GM21423 (cell line): ENCODE data around the gene PXK.

Source experiments
- ATAC-seq: cut with Tn5 transposase; IDR thresholded peaks from one replicate; pipeline ENCODE4 v1.9.1; 2021; ENCODE audit warnings: mild to moderate bottlenecking, moderate library complexity; ENCODE audit not compliant: unreplicated experiment

PXK gene

DNA sequence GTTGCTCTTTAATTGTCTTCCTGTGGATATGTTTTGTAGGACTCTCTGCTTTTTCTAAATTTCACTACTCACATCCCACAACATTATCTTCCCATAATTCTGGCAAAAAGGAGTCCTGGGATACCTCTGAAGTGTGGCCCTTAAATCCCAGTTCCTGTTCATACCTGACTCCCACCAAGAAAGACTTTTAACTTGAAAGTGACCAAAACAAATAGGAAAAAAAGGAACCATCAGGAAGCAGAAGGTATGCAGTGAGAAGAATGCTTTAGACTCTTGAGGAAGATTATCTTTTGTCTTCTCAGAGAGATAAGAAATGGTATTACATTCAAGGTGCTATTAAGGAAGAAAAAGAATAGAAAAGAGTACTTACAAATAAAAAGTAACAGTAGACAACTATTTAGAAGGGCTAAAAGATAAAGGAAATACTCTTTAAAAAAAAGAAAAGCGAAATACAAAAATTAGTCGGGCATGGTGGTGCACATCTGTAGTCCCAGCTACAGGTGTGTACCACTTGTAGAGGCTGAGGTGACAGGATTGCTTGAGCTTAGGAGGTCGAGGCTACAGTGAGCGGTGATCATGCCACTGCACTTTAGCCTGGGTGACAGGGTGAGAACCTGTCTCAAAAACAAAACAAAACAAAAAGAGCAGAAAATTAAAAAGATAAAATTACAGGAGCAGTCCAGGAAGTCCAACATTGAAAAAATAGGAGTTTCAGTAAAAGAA lies 46.8 kb downstream of the PXK start:
- no peak for ATAC-seq

DNA sequence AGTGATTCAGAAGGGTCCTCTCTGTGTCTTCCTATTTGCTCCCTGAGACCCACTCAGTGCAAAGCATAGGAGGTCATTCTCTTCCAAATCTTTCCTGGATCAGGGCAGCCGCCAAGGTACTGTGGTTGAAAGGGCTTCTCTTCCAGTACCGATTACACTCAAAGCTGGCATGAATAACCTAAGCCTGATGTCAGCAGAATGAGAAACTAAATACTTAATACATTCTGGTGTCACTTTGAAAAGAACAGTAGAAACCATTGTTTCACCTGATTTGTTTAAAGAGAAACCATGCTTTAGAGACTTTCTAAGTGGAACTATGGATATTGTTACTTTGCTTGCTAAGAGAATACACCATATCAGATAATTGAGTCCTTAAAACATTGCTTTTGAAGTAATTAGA lies 50.8 kb downstream of the PXK start:
- no peak for ATAC-seq

DNA sequence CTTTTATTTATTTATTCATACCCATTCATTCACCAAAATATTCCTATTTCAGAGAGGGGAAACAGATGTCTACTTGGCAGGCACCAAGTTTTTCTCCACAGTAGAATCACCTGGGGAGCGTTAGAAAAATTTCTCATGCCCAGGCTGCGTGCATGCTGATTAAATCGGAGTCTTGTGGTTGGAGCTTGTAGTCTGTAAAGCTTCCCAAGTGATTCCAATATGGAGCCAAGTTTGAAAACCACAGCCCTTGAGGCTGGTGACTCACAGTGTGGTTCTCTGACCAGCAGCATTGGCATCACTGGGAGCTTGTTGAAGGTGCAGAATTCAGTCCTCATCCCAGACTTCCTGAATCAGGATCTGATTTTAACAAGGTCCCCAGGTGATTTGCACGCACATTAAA lies 51.2 kb downstream of the PXK start:
- ATAC-seq = no peak

DNA sequence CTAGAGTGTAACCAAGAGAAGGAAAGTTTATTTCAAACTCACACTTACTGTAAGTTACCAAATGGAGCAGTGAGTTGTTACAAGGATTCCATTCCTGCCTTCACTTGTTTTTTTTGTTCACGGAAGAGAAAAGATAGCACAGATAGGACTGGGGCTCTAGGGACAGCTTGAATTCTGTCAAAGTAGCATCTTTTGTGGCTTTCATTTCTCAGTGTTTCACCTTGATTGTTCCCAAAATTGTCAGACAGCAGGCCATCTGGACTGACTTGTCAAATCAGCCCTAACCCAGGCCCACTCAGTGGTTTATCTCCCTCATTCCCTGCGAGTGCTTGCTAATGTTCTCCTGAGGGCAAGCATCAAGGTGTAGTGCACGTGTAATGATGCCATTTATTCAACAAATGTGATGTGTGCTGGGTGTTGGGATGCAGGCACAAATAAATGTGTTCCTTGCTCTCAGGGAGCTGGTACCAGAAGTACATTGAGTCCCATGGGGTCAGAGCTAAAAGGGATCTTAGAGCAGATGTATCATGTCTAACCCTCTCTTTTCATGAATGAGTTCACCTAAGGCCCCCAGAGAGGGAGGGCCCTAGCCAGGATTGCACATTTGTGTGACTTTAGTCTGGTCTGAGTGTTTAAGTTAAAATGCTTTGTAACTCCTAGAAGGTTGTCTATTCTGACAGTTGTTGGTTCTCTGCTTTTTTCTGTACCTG lies 51.8 kb downstream of the PXK start:
- no peak for ATAC-seq

DNA sequence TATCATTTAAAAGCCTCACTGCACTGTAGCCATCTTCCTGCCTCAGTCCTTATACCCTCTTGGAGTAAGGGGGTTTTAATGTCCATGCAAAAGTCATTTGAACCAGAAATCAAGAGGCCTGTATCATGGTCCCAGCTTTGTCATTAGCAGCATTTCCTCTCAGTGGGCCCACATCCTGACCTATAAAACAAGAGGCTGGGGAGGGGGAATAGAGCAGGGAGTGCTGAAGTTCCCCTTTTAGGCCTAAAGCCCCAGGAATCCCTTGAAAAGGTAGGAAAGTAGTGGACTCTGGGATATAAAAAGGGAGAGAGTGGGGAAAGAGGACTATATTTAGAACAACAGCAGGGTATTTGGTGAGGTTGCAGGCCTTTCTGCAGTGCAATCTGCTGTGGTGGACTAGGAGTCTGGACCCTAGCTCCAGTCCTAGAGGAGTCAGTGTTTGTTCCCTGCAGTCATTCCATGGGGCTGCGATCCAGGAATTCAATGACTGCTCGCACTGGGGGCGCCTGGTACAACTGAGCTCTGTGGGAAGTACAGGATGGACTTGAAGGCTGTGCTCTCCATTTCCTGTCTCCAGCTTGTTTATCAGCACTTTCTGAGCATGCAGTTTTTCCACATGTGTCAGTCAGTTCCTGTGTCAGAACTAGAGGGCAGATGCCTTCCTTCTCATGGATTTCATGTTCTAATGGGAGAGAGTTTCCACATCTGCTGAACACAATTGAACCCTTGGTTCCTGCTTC lies 54.1 kb downstream of the PXK start:
- ATAC-seq = no peak

DNA sequence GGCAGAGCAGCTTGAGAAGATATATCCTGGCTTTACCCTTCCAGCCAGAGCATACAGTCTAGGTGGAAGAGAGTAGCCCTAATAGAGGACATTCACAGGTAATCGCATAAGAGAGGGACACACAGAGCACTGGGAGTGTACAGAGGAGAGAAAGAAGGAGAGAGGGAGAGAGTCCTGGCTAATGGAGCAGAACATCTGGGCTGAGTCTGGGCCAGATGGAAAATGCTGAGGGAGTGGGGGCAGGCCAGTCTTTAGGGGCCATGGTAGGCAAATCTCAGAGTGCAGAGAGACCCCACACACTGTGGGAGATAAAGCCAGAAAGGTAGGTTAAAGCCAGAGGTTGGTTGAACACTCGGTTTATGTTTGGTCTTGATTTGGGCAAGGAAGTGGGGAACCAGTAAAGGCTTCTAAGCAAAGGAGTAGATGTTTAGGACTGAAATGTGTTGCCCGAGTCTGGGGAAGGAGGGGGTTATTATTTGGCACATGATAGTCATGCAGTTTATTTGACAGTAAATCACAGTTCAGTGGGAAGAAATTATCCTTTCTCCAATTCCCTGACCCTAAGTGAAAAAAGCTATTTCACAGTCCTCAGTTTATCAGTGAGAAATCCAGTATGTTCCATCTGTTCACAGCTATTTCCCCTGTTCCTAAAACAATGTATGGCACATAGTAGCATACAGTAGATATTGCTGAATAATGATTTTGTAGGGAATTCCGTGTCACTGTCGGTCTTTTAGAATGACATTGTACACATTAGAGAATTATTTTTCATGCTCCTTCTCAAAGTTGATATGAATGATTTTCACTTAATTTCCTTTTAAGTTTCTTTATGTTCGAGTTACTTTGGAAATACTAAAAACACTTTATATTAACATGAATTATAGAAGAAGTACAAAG lies 55.2 kb downstream of the PXK start:
- no peak for ATAC-seq

DNA sequence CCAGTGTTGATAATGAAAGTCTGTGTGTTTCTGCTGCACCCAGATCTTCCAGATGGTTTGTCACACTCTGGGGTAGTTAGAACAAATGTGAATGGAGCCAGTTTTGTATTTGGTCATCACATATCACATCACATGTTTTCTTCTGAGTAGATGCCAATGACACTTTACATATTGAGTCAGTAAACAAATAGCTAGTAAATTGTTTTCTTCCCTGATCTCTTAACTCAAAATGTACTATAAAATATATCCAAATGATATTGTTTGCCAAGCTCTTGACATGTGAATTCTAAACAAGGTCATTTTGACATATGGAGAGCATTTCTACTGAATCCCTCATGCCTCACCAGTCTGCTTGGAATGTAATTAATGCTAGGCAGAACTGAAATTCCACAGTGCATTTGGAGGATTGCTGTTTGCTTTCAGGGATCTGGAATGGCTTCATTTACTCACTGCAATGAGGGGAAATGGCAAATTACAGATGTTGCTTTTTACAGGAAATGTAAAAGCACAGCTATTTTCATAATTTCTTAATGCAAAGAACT lies 55.9 kb downstream of the PXK start:
- no peak for ATAC-seq

DNA sequence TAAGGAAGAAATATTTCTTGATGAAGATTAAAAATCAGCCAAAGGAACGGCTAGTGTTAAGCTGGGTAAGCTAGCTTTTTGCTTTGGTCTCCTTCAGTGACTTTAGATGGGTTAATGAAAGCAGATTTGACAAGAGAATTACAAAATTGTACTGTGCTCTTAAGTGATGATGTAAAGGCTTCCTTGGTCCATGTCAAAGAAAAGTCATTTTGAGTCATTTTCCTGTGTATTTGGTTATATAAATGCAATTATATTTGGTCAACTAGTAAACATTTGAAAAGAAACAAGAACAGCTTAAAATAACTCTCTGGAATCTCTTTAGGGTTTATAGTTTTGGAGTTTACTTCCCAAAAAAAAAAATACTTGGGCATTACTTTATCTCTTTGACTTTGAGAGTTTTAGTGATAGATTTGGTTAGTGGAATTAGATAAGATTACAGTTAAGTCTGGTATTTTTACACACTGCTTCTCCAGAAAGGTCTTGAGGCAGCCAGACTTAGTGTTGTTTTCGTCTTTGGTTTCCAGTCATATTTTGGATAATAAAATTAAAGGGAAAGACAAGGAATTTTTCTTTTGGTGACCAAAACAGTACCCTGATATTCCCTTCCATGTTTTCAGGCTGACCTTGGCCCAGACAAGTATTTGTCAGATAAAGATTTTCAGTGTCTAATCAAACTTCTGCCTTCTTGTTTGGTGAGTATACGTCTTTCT lies 58.6 kb downstream of the PXK start:
- no peak for ATAC-seq

DNA sequence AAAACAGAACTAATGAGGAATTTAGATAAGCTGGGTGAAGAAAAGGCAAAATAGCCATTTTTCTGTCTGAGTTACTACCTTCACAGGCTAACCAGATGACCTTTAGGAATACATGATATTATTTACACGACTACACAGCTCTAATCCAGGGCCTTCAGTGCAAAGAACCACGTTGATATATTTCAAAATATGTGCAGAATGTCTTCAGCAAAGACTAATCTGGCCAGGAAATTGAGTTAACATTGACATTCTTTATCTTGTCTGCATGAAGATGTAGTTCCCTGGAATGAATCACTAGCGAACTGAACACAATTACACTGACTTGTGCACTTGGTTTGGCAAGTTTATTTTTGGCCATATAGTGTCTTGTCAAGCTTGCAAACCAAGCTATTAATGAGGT lies 59.5 kb downstream of the PXK start:
- ATAC-seq = no peak

DNA sequence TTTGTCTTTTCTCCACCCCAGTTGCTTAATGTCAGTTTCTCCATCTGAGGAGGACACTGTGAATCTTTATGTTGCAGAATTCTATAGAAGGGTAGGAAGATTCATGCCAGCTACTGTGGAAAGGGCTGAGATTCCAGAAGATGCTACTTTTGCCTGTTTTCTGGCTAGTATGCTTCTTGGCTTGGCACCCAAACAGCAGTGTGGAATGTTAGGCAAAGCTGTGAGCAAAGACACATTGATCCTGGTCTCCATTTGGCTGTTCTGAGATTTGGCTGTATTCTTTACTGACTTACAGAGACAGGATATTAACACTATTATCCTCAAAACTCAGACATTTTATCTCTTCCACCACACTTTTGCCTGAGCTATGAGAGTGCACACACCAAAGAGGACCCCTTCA lies 61.6 kb downstream of the PXK start:
- no peak for ATAC-seq

DNA sequence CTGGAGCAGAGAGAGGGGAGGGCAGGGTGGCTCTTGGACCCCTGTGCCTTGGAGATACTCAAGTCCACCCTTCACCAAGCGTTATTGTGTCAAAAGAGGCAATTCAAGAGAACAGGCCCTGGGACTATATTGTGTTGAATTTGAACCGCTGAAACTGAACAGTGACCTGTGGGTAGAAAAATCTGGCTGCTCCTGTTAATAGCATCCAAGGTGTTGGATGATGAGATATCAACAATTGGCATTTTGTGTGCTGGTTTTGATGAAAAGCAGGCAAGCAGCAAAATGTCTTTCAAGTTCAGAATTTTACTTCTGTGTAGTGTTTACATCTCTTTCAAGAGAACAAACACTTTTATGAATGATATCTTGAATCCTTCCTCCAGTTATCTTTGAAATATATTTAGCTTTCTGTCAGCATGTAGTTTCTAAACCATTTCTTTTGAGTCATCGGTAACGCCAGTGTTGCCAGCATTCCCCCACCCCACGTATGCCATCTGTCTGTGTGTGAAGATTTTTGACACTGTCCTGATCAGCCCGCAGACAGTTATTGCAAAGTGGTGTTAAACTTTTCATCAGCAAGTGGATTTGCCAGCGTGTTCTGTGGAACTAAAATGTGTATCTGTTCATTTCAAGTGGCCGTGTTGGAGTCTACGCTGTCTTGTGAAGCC lies 66.1 kb downstream of the PXK start:
- ATAC-seq = no peak

DNA sequence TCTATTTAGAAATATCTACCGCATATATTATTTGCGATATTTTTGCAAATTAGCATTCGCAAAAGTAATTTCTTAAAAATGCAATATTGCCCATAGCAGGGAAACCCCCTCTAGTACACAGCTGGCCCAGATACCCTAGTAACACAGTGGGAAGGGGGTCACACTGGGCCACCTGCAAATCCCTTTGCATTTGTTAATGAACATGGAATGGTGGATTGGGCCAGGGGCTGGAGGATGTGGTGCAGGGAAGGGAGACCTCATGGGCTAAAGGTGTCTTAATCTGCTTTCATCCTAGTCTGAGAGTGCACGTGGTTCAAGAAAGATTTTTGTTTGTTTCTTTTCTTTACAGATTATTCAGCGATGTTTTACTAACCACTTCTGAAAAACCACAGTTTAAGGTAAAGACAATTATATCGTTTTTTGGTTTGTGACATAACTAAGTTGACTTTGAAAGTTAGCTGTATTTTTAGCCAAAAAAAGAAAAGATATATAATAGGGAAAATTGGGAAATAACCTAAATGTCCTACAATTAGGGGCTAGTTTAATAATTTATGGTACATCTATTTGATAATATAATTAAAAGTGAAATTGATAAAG lies 70.9 kb downstream of the PXK start:
- ATAC-seq = no peak

DNA sequence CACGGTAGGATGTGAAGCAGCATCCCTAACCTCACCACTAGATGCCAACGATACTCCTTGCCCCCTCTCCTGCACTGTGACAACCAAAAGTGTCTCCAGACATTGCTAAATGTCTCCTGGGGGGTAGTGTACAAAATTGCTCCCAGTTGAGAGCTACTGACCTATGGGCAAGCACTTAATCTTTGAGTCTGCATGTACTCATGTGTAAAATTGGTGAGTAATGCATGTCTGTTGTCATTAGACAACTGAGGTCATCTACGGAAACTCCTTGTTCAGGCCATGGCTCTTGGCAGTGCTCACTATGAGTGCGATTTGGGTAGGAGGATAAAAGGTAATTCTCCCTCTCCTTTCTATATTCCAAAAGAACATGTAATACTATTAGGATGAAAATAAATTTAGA lies 71.7 kb downstream of the PXK start:
- no peak for ATAC-seq

DNA sequence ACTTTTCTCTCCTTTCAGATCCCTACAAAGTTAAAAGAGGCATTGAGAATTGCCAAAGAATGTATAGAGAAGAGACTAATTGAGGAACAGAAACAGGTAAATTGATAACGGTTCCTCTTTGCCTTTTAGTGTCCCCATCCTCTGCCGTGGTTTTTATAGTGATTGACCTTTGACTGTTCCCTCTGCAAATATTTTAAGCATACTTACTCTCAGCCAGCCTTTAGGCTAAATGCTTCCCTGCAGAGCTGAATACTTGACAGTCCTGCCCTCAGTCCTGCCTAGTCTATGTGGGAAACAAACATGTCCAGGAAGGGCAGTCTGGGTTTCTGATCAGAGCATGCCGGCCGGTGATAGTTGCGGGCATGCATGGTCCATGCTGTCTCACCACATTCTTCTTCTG lies 76.2 kb downstream of the PXK start:
- ATAC-seq = no peak

DNA sequence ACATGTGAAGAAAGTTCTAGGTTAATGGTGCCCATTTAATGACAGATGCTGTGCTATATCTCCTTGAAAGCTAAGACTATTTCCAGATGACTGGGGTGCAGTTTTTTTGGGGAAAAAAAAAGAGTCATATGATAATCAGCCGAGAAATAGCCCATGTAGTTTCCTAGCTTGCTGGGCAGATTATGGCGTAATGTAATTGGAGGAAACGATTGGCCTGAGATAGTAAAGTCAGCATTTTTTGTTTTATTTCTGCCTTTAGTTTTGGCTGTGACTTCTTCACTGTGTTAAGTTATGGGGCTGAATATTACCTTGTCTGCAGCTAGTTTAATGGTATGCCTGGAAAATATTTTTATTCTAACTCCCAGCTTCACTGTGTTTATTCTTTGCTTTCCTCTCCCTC lies 77.0 kb downstream of the PXK start:
- no peak for ATAC-seq

DNA sequence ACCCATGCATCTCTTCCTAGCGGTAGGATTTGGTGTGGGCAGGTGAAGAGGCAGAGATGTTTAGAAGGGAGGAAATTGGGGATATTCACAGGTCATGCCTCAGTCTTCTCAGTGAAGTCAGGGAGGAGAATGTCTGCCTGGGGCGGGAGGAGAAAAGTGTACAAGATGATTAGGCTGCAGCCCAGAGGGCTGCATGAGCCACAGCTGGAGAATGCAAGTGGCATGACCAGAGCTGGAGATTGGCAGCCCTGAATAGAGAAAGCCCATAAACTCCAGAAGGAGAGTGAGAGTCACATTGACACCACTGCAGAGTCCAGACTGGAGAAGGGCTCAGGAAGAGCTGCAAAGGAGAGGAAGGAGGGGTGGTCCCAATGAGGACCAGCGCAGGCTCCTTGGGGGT lies 78.3 kb downstream of the PXK start:
- ATAC-seq = no peak

DNA sequence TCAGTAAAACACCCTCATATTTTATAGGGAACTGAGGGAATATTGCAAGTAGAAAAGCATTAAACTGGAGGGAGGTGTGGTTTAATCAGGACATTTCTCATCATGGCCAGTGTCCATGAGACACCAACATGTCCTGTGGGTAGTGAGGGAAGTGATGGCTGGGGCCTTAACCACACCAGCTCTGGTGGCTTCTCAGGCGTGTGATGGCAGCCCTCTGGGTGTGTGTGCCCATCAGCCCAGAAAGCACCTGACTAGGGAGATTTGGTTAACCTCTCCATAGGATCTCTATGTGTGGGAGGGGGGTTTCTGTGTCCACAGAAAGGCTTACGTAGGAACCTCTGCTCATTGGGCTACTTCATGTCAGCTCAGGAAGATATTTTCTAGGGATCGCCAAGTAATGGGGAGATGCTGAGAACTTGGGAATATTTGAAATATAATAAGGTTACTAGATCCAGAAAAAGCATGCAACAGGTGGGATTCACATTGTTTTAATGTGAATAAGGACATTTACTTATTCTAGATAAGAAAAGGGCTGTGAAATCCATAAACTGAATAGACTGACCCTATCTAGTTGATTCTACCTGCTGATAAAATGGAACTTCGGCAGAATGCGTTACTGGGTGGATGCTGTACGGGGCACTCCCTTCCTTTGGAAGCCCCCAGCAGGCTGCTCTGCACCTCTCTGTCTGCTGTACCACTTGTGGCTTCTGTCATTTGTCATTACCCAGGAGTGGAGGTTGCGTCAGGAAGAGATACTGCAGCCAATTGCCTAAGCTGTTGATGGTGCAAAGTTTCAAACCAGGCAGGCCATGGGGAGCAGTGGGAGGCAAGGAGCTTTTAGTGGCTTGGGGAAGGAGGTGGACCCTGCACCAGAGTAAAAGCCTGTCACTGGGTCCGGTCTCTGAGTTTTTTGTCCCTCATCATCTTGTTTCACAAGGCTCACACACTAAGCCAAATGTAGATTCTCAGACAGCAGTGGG lies 79.4 kb downstream of the PXK start:
- no peak for ATAC-seq

DNA sequence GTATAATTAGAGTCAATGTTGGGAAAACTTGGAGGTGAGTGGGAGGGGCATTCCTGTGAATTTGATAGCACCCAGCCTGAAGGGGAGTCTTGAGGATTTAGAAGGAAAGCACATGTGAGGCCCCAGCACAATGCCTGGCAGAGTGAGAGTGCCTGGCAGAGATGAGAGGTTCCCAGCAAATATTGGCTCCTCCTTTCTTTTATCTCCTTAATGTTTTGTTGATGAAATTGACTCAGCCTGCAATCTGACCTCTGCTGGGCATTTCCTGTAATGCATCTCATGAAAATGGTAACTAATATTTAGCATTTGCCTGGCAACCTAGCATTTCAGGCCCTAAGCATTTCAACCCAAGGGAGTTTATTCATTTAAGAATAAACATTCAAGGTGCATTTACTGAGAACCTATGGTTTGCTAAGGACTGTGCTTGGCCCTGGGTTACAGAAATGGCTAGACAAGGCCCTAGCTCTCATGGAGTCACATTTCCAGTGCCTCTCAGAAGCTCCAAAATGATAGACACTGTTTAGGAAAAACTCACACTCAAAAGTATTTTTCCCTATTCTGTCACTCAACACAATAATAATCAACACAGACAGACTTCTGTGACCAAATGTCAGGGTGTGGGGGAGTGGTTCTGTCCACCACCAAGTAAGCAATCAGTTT lies 82.0 kb downstream of the PXK start:
- ATAC-seq = no peak
